Measurements from ENCODE around the gene CLEC5A. TPM values are rescaled to one million over a fixed set of nuclear protein-coding genes. Genes with fewer than 3 reads are reported as not detected.

Gene CLEC5A
- polyA plus RNA-seq, 1 donor (not counting 4 experiments of a cell fraction or from before 2014, with no cell fraction given) = 0.05 TPM

DNA sequence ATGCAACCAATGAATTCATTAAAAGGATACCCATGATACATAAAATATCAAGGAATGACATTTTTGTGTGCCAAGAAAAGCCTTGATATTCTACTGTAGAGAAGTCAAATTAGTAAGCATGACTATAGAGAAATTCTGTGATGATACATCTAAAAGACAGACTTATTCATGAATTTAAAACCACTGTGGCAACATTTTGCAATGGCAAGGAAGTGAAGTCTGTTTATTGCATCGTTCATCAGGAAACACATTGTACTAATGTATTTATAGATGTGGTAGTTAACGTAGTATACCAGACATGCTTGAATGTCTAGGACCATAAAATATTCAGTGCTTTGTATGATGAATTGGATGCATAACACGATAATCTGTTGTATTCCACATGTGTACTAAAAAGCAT is 9.3 kb upstream of the CLEC5A start:
- Histone ChIP-seq H3K9me1 (ENCODE audit: control insufficient read depth, extremely low read depth, insufficient read depth, low read length) (no peaks in the 10 kb centered on the region), H3K27ac (ENCODE audit: control insufficient read depth, insufficient read depth, low read length) (no peak overlapping the region), H3K4me2 (ENCODE audit: control insufficient read depth, extremely low read depth, insufficient read depth, low read depth, low read length) (no peak overlapping the region), H4K20me1 (ENCODE audit: control insufficient read depth, extremely low read depth, insufficient read depth, low read length) (no peaks in the 10 kb centered on the region), H2AFZ (ENCODE audit: control insufficient read depth, low read length) (no peak overlapping the region), H3K9ac (ENCODE audit: control insufficient read depth, extremely low read depth, insufficient read depth, low read length) (no peak overlapping the region), H3K79me2 (ENCODE audit: control insufficient read depth, insufficient read depth, low read length) (no peaks in the 10 kb centered on the region), H3K4me1 (ENCODE audit: control insufficient read depth, extremely low read depth, insufficient read depth, low read length) (no peaks in the 10 kb centered on the region), H3K27me3 (ENCODE audit: control insufficient read depth, extremely low read depth, insufficient read depth, low read length) (no peaks in the 10 kb centered on the region), H3K9me3 (ENCODE audit: control insufficient read depth, low read depth, low read length) (no peaks in the 10 kb centered on the region), H3K4me3 (ENCODE audit: control insufficient read depth in 2 of 3, extremely low read depth in 1 of 3, insufficient read depth in 2 of 3, low read depth in 1 of 3, low read length in 3 of 3) (no peak overlapping the region), H3K36me3 (ENCODE audit: control insufficient read depth in 2 of 2, extremely low read depth in 1 of 2, insufficient read depth in 2 of 2, low read length in 2 of 2) (no peaks in the 10 kb centered on the region)
- FAIRE-seq = no peak
- DNase-seq (ENCODE audit: low read depth, low spot score) = no peak
- dilution Hi-C loops (cut with MboI; ENCODE audit: extremely low pct_ligation_motif_present, low sequenced_read_pairs) = no loop called here
- TF ChIP-seq, protein P1, sequence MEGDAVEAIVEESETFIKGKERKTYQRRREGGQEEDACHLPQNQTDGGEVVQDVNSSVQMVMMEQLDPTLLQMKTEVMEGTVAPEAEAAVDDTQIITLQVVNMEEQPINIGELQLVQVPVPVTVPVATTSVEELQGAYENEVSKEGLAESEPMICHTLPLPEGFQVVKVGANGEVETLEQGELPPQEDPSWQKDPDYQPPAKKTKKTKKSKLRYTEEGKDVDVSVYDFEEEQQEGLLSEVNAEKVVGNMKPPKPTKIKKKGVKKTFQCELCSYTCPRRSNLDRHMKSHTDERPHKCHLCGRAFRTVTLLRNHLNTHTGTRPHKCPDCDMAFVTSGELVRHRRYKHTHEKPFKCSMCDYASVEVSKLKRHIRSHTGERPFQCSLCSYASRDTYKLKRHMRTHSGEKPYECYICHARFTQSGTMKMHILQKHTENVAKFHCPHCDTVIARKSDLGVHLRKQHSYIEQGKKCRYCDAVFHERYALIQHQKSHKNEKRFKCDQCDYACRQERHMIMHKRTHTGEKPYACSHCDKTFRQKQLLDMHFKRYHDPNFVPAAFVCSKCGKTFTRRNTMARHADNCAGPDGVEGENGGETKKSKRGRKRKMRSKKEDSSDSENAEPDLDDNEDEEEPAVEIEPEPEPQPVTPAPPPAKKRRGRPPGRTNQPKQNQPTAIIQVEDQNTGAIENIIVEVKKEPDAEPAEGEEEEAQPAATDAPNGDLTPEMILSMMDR (optimal IDR thresholded peaks at IDR 0.05 in 1 of 3, IDR thresholded peaks at IDR 0.05 in 1 of 3, conservative IDR thresholded peaks at IDR 0.05 in 1 of 3; ENCODE audit: extremely low read depth in 1 of 3, insufficient read depth in 2 of 3, low read length in 3 of 3) = no peak
- TF ChIP-seq EZH2 (IDR thresholded peaks at IDR 0.05; ENCODE audit: low read length) = no peak

DNA sequence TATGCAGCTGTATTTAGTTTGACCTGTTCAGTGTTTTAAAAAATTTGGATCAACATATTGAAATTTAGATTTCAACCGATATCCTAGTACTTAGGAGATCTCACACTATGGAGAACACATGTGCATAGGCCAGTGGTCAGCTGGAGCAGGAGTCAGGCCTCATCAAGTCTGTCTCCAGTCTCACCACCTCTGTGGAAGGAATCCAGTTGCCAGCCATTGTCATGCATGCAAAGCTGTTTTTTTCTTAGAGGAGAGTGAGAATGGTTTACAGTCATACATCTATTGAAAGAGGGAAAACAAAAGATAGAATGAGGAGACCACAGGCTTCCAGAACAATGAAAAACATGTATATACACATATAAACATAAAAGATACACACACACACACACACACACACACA is 7.6 kb upstream of the CLEC5A start:
- dilution Hi-C loops (cut with MboI; ENCODE audit: extremely low pct_ligation_motif_present, low sequenced_read_pairs) = no loop called here
- Histone ChIP-seq H3K4me2 (ENCODE audit: control insufficient read depth, extremely low read depth, insufficient read depth, low read depth, low read length) (no peak overlapping the region), H3K9me3 (ENCODE audit: control insufficient read depth, low read depth, low read length) (no peaks in the 10 kb centered on the region), H2AFZ (ENCODE audit: control insufficient read depth, low read length) (no peak overlapping the region), H3K27ac (ENCODE audit: control insufficient read depth, insufficient read depth, low read length) (no peak overlapping the region), H4K20me1 (ENCODE audit: control insufficient read depth, extremely low read depth, insufficient read depth, low read length) (no peaks in the 10 kb centered on the region), H3K27me3 (ENCODE audit: control insufficient read depth, extremely low read depth, insufficient read depth, low read length) (no peaks in the 10 kb centered on the region), H3K36me3 (ENCODE audit: control insufficient read depth in 2 of 2, extremely low read depth in 1 of 2, insufficient read depth in 2 of 2, low read length in 2 of 2) (no peaks in the 10 kb centered on the region), H3K9me1 (ENCODE audit: control insufficient read depth, extremely low read depth, insufficient read depth, low read length) (no peaks in the 10 kb centered on the region), H3K79me2 (ENCODE audit: control insufficient read depth, insufficient read depth, low read length) (no peaks in the 10 kb centered on the region), H3K9ac (ENCODE audit: control insufficient read depth, extremely low read depth, insufficient read depth, low read length) (no peak overlapping the region), H3K4me3 (ENCODE audit: control insufficient read depth in 2 of 3, extremely low read depth in 1 of 3, insufficient read depth in 2 of 3, low read depth in 1 of 3, low read length in 3 of 3) (no peak overlapping the region), H3K4me1 (ENCODE audit: control insufficient read depth, extremely low read depth, insufficient read depth, low read length) (no peaks in the 10 kb centered on the region)
- TF ChIP-seq, protein P1 (optimal IDR thresholded peaks at IDR 0.05 in 1 of 3, IDR thresholded peaks at IDR 0.05 in 1 of 3, conservative IDR thresholded peaks at IDR 0.05 in 1 of 3; ENCODE audit: extremely low read depth in 1 of 3, insufficient read depth in 2 of 3, low read length in 3 of 3) = no peak
- TF ChIP-seq EZH2 (IDR thresholded peaks at IDR 0.05; ENCODE audit: low read length) = no peak
- DNase-seq (ENCODE audit: low read depth, low spot score) (no peak), FAIRE-seq (no peak)
